Fibroblast of skin of back (primary cell): ENCODE data around the gene TDRD9.

Experiments
- DNase-seq: peaks from one replicate; pipeline ENCODE4 v3.0.0-alpha.2; 2013

Gene TDRD9

DNA sequence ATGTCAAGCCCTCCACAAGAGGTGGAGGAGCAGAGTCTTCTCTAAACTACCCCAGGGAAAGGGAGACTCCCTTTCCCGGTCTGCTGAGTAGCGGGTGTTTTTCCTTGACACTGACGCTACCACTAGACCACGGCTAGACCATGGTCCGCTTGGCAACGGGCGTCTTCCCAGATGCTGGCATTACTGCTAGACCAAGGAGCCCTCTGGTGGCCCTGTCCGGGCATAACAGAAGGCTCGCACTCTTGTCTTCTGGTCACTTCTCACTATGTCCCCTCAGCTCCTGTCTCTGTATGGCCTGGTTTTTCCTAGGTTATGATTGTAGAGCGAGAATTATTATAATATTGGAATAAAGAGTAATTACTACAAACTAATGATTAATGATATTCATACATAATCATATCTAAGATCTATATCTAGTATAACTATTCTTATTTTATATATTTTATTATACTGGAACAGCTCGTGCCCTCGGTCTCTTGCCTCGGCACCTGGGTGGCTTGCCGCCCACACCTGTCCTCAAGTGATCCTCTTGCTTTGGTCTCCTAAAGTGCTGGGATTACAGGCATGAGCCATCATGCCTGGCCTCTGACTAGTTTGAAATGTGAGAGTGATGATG, 52.5 kb downstream of the TDRD9 start:
- peak; percentile 30 for DNase-seq

DNA sequence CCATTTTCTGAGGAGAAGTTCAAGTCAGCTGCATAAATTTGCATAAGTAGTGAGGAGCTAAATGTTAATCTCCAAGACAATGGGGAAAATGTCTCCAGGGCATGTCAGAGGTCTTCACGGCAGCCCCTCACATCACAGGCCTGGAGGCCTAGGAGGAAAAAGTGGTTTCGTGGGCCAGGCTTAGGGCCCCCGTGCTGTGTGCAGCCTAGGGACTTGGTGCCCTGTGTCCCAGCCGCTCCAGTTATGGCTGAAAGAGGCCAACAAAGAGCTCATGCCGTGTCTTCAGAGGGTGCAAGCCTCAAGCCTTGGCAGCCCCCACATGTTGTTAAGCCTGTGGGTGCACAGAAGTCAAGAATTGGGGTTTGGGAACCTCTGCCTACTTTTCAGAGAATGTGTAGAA, 55.9 kb downstream of the TDRD9 start:
- no peak for DNase-seq

DNA sequence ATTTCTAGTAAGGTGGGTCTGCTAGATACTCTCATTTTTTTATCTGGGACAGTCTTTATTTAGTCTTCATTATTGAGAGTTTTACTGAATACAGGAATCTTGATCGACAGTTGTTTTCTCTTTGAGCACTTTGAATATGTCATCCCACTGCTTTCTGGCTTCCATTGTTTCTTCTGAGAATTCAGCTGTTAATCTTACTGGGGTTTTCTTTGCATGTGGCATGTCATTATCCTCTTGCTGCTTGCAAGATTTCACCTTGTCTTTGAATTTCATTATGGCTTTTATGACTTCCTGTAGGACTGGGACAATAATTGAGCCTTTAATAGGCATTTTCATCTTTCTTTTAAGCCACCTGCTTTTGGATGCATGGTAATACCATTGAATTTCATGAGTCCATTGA, 60.8 kb downstream of the TDRD9 start:
- no peak for DNase-seq

DNA sequence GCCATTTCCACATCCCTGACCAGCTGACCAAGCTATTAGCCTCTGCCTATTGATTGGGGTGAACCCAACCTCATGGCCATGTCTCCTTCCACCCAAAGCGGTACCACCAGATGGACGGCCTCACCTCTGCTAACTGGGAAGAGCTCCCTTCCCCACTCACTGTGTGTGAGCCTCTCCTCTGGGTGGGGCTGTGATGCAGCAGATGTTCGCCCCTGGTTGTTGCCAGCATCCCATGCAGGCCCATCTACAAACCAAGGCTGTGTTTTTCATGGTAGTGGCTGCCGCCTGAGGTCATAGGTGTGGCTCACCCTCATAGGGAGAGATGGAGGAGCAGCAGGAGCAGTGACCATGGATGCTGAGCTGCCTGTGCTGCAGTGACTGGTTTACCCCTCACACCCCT, 61.7 kb downstream of the TDRD9 start:
- no peak for DNase-seq

DNA sequence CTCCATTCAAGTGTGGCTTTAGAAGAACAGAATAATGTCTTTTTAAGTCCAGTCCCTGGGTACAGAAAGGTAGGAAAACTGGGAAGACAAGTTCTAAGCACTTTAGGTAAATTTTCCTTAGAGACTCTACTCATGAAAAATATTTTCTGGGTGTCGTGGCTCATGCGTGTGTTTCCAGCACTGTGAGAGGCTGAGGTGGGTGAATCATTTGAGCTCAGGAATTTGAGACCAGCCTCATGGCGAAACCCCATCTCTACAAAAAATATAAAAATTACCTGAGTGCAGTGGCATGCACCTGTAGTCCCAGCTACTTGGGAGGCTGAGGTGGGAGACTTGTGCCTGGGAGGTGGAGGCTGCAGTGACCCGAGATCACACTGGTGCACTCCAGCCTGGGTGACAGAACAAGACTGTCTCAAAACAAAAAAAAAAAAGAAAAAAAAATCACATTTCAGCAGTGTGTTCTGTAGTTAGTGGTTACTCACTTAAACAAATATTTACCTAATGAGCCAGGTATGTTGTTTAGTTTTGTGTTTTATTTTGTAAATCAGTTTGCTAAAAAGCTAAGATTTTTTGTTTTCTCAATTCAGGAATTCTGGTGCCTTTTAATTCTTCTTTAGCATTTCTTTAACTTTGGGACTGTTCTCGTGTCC, 66.4 kb downstream of the TDRD9 start:
- no peak for DNase-seq

DNA sequence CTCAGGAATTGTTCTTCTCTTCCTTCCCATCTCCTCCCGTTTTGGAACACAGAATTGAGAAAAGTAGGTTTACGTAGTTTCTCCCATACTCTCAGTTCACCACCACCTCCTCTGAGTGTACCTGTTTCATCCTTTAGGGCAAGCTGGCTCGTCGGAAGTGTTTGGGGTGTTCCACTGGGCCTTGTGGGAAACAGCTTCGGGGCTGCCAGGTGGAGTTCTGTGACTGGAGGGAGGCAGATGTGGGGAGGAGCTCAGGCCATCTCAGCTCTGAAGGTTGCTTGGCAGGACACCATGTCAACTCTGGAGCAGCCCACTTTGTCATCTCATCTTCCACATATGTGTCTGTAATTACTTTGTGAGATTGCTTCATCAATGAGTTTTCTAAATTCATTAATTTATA, 67.6 kb downstream of the TDRD9 start:
- no peak for DNase-seq

DNA sequence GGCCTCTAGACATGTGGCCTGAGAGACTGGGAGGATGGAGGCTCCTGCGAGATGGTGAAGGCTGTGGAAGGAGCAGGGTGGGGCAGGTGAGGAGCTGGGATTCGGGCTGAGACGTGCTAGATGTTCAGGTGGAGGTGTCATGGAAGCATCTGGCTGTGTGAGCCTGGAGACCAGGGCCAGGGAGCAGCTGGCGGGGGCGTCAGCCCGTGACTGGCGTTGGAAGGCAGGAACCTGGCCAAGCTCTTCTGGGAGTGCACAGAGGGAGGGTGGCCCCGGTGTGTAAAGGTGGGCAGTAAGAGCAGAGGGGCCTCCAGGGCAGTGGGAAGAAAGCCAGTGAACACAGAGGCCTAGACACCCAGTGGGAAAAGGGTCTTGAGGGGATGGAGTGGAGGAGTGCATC, 69.1 kb downstream of the TDRD9 start:
- no peak for DNase-seq

DNA sequence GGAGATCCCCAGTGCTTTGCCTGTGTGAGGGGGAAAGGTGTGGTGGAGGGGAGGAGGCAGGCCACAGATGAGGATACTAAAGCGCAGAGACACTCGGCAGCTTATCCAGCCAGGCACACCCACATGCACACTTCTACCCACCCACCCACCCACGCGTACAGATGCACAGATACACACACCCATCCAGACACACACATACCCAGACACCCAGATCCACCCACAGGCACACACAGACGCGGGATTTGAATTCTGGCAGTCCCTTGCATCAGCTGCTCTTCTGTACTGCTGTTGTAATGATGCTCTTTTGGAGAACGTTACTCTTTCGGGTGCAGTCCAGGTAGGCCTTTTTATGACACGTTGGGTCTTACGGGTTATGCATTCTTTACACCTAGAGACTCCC, 69.8 kb downstream of the TDRD9 start:
- no peak for DNase-seq

DNA sequence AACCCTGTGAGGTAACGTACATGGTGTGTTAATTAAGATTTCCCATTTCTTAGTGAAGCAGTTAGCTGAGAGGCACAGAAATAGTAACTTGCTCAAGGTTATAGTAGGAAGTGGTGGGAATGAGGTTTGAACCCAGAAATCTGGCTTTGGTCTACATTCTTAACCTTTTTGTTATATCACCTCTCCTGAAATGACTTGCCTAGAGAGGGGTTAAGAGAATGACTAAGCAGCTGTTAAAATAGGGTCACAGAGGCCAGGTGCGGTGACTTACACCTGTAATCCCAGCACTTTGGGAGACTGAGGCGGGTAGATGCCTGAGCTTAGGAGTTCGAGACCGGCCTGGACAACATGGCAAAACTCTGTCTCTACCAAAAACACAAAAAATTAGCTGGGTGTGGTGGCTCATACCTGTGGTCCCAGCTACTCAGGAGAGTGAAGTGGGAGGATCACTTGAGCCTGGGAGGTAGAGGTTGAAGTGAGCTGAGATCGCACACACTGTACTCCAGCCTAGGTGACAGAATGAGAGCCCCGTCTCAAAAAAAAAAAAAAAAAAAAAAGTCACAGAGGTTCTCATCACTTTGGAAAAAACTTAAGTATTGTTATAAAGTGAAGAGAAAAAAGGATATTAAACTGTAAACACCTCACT, 71.7 kb downstream of the TDRD9 start:
- no peak for DNase-seq

DNA sequence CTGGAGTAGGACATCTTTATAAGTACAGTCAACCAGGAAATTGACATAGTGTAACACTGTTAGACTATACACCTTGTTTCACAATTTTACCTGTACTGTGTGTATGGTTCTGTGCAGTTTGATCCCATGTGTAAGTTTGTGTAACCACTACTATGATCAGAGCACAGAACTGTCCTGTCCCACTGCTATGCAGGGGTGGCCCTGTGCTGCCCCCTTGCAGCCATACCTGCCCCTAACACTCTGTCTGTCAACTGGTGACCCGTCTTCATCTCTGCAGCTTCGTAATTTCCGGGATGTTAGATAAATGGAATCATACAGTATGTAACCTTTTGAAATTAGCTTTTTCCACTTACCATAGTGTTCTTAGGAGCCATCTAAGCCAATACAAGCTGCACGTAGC, 72.7 kb downstream of the TDRD9 start:
- DNase-seq = no peak

DNA sequence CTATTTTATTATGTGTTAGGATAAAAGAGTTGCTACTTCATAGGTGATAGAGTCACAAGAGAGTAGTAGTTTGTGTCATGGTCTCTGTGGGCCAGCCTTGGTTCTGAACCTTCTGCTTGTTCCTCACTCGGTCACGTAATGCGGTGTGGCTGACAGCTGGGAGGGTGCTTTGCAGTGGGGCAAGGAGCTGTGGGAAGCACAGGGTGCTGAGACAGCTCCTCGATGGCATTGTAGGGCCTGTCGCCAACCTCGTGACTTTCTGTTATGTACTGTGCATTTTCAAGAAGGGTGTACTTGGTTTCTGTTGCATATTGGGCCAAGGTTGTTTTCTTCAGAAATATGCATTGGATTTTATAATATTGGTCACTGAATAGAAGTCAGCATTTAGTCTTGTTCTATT, 75.4 kb downstream of the TDRD9 start:
- DNase-seq = no peak

DNA sequence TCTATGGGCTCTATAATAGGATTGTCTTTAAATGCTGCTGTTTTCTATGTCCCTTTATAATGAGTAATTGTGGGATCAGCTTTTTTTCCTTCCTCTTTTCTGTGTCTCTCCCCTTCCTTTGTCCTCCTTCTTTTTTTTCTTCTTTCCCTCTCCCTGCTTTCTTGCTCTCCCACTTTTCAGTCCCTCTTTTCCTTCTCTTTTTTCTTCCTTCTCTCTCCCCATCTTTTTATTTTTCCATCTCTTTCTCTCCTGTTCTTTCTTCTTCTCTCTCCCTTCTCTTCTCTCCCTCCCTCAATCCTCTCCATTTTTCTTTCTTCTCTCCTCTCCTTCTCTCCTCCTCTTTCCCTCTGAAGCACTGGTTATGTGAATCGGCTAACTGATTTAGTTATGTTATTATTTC, 76.6 kb downstream of the TDRD9 start:
- DNase-seq = no peak

DNA sequence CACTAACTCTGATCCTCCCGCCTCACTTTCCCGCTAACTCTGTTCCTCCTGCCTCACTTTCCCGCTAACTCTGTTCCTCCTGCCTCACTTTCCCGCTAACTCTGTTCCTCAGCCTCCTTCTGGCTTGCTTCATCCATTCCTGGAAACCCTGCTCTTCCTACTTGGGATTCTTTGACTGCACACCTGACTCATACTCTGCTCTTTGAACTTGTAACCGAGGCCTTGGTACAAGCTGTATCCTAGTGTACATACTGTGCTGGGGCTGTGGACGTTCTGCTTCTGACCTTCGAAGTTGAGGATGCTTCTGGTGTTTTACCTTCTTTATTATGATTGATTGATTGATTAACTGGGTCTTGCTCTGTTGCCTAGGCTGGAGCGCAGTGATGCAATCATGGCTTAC, 77.2 kb downstream of the TDRD9 start:
- DNase-seq = no peak

DNA sequence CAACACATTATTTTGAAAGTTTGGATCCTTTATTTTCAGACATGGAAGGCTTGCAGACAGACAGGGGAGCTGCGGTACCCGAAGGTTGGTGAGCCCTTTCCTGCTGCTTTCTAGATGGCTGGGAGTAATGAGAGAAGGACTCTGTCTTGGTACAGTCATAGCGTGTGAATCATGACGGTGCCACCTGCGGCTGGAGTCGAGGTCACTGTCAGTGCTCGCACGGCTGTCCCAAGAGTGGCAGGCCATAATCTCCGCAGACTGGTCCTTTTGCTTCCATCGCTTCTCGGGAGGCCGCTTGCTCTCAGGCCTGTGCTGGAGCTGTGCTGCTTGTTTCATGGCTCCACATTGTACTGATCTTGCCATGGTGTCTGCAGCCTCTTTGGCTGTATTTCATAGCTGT, 78.9 kb downstream of the TDRD9 start:
- DNase-seq = no peak

DNA sequence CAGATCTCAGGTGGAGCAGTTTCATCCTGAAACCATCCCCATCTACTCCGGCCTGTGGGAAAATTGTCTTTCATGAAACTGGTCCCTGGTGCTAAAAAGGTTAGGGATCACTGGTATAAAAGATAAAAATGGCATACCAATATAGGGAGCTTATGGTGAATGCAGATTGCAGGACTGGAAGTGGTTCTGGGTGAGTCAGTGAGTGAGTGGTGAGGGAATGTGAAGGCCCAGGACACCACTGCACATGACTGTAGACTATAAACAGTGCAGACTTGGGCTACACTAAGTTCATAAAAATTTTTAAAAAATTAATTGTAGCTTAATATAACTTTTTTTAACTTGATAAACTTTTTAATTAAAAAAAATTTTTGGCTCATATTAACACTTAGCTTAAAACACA, 81.0 kb downstream of the TDRD9 start:
- DNase-seq = peak; percentile 8

DNA sequence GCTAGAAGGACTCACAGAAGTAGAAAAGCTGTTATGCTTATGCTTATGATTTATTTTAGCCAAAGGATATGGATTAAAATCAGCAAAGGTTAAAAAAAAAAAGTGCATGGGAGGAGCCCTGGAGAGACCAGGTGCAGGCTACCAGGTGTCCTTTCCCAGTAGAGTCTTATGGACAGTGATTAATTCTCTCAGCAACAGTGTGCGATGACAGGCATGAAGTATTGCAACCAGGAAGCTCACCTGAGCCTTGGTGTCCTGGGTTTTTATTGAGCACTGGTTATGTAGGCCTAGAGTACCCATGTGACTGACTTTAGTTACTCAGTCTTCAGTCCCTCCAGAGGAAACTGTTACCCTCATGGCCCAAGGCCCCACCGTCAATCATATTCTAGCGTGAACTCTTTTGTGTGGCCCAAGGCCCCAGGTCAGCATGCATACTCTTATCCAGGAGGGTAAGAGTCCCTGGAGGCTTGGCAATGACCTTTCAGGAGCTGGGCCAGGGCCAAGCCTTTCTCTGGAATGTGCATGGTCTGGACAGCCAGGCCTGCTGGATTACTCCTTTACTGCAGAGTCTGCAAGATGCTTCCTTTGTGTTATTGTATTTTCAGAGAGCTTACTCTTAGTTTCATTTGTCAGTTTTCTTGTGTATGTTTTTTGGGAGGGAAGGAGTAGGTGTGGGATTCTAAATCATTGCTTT, 83.7 kb downstream of the TDRD9 start:
- DNase-seq = no peak

DNA sequence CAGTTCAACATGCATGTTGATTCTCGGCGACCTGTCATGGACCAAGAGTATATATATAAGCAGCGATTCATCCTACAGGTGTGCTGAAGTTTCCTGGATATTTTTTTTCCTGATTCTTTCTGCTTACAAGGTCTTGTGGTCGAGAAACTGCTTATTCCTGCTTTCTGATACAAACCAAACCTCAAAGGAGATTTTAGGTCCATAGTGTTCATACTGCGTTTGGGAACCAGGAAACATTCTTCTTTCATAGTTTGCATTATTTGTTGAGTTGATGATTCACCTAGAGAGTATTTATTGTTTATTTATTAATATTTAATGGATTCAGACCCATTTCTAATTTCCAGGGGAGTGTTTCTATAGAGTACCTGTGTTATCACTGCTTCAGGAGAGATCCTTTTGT, 86.5 kb downstream of the TDRD9 start:
- DNase-seq = no peak

DNA sequence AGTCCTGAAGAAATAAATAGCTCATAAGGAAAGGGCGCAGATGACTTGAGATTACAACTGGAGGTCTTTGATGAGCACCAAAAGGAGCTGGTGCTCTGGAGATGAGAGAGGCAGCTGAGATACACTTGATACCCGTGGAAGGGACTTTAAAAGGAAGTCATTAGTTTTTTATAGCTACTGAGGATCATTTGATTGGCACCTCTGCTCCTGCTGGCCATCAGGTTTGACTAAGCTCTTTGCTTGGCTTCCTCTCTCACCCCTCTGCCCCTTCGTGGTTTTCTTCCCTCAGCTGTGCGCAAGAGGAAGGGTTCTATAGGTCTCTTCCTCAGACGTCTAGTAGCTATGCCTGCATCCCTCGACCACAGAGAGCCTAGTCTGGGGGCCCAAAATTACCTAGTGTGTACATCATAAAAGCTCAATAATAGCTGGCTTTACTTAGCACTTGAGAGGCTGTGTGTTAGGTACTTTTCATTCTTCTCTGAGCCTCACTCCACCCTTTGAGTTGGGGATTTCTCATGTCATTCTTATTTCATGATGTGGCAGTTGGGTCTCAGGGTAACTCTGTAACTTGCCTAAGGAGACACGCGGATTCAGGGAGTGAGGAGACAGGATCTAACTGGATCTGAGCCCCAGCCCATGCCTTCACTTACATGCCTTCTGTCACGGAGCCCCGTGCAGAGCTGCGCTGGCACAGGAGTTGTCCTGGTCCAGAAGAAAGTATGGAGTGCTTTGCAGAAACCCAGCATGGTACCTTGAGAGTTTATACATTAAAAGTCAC, 88.8 kb downstream of the TDRD9 start:
- peak; percentile 9 for DNase-seq

DNA sequence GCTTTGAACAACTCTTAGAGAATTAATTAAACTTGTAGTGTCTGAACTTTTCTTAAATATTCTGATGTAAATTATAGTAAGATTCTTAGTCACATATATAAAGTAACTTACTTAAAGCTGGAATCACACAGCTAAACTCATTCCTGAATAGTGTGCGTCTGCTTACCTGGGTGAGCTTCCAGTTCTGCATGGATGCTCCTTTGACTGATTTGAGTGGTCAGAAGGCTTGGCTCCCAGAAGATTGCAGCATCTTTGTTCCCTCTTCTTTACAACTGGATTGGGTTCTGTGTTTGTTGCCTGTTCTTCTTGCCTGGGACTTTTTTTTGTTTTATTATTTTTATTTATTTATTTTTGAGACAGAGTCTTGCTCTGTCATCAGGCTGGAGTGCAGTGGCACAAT, 90.8 kb downstream of the TDRD9 start:
- no peak for DNase-seq

DNA sequence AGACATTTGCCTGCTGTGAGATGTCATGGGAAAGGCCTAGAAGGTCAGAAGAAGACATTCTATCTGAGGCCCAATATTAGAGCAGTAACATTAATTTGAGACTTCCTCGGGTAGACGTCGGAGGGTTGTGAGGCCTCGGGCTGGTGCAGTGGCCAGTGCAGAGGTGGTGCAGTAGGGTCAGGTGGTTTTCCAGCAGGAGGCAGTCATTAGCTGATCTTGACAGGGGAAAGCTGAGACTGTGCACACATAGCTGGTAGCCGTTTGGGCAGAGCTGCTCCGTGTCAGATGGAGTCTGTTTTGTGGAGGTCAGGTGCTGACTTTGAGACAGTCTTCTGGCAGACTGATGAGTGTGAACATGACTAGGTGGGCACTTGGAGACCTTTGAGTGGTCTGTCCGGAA, 91.5 kb downstream of the TDRD9 start:
- DNase-seq = no peak

DNA sequence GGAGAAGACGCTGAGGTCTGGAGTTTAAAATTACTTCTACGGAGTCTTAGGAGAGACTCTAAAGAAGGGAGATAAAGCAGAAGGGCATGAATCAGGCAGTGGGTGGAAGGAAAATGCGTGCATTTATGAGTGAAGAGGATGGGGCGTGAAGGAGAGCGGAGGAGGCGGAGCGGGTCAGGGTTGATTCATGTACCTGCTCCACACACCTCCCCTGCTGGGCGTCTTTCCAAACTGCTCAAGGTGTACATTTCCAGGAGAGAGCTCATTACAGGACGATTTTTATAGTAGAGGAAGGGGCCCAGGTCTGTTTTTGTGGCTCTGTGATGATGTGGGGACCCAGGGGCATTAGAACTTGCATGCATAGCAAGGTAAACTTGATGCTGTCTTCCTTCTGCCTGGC, 92.2 kb downstream of the TDRD9 start:
- no peak for DNase-seq

DNA sequence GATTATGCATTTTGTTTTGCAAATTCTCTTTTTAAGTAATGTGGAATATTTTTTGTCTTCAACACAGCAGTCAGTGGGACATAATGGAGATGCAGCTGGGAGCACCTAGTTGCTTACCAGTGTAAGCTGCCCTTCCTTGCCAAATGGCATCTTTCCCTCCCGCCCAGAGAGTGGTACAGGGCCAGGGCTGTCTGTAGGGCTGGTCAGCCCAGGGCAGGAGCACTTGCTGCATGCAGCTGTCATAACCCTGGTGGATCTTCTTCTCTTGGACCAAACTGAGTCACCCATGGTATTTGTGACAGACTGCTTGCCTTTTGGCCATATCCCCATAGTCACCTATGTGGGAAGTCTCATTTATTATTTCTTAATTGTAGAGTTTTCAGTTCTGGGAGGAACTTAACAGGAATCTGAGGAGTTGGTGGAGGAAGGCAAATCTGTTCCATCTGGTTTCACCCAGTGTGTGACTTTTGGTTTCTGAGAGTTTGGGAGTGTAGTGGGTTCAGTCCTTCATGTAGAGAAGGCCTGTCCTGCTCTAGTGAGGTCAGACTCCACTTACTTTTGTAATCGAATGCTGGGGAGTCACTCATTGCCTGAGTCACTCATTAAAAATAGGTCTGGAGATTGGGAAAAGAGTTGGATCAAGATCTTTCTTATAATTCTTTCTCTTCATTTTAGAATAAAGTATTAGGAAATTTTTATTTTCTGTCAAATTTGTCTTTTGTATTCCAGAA, 95.2 kb downstream of the TDRD9 start:
- no peak for DNase-seq
